NOMO-1 treated with dmso at 0.1 percent for 144 hours (cell line): ENCODE measurements around the gene IL12B.
A peak's percentile ranks its signal among the peaks of the same experiment; 100 is the strongest.
"Not testable (repeated sequence)": the region's sequence is repeated elsewhere in the genome, so short reads cannot be mapped to it uniquely, and the experiment has no call there.

Experiments
- DNase-seq: peaks from one replicate; lab custom pipeline; 2025; ENCODE audit not compliant: unreplicated experiment; lab: John Stamatoyannopoulos, UW

Gene IL12B

GRCh38 chr5:159330131-159330800, at the start of gene IL12B:
IL12B (minus strand) TSS chr5:159330487; CDS start chr5:159326782, 3,705 bp downstream.
- DNase-seq, result no peak

GRCh38 chr5:159377653-159378052, 47.4 kb upstream of the IL12B start:
- DNase-seq, result no peak

- not testable (repeated sequence) for DNase-seq
Observed at GRCh38 chr5:159367866-159368265, 37.6 kb upstream of the IL12B start.

- not testable (repeated sequence) for DNase-seq
Observed at GRCh38 chr5:159366776-159367175, 36.5 kb upstream of the IL12B start.

GRCh38 chr5:159362220-159362619, 31.9 kb upstream of the IL12B start:
- DNase-seq, result peak; percentile 82

GRCh38 chr5:159359871-159360270, 29.6 kb upstream of the IL12B start:
- DNase-seq, result not testable (repeated sequence)

- peak; percentile 52 for DNase-seq
Observed at GRCh38 chr5:159359408-159359807, 29.1 kb upstream of the IL12B start.

GRCh38 chr5:159353661-159354252, 23.5 kb upstream of the IL12B start:
- no peak for DNase-seq

GRCh38 chr5:159350644-159351043, 20.4 kb upstream of the IL12B start:
- not testable (repeated sequence) for DNase-seq

GRCh38 chr5:159350216-159350615, 19.9 kb upstream of the IL12B start:
- not testable (repeated sequence) for DNase-seq

- no peak for DNase-seq
Observed at GRCh38 chr5:159345861-159346260, 15.6 kb upstream of the IL12B start.

- DNase-seq, result peak; percentile 46
Observed at GRCh38 chr5:159345336-159345735, 15.0 kb upstream of the IL12B start.

- DNase-seq, result no peak
Observed at GRCh38 chr5:159343295-159344094, 13.2 kb upstream of the IL12B start.

- no peak for DNase-seq
Observed at GRCh38 chr5:159342840-159343239, 12.6 kb upstream of the IL12B start.

GRCh38 chr5:159341906-159342310, 11.6 kb upstream of the IL12B start:
- DNase-seq, result peak; percentile 77

GRCh38 chr5:159341145-159341544, 10.9 kb upstream of the IL12B start:
- DNase-seq, result no peak

- DNase-seq, result no peak
Observed at GRCh38 chr5:159340511-159340910, 10.2 kb upstream of the IL12B start.

GRCh38 chr5:159339460-159339859, 9.2 kb upstream of the IL12B start:
- no peak for DNase-seq

- no peak for DNase-seq
Observed at GRCh38 chr5:159338118-159338517, 7.8 kb upstream of the IL12B start.

- DNase-seq, result peak; percentile 31
Observed at GRCh38 chr5:159337016-159337955, 7.0 kb upstream of the IL12B start.

- DNase-seq, result no peak
Observed at GRCh38 chr5:159336586-159336985, 6.3 kb upstream of the IL12B start.
